ENCODE measurements around the gene PRDM16.

- TF ChIP-seq CTCF (IDR thresholded peaks at IDR 0.05; ENCODE audit: low read depth, low read length) (no peak), POLR2A (IDR thresholded peaks at IDR 0.05; ENCODE audit: extremely low read depth, insufficient read length) (no peak), MAX (IDR thresholded peaks at IDR 0.05; ENCODE audit: low read depth, low read length) (no peak), MYC (IDR thresholded peaks at IDR 0.05; ENCODE audit: low read depth, low read length) (no peak)
These were observed 144.7 kb downstream of the PRDM16 start for GRCh38 chr1:3213730-3214129.
